ENCODE data around the gene ZBTB8OS. TPM values are rescaled to one million over a fixed set of nuclear protein-coding genes. Genes with fewer than 3 reads are reported as not detected.
"Not testable (repeated sequence)": the region's sequence is repeated elsewhere in the genome, so short reads cannot be mapped to it uniquely, and the experiment has no call there.

ZBTB8OS gene
- total RNA-seq, 4 donors from 2014 or later = 17.7 to 31.0 (median 28.1) TPM

GRCh38 chr1:32681509-32681908, 31.2 kb upstream of the ZBTB8OS start:
- H3K36me3 ChIP-seq = peaks cover 0 to 77% of the 10 kb centered on the region in 2 donors
- no peak overlapping the region for H3K4me3 ChIP-seq
- H3K9me3 ChIP-seq = no peaks in the 10 kb centered on the region
- WGBS, 2 donors (ENCODE audit: low coverage in 1 of 2) = 0 to 15% methylated on average over 1 to 2 of the region's 2 CpGs
- TF ChIP-seq POLR2AphosphoS5 (IDR thresholded peaks at IDR 0.05) = peak; percentile 67
- TF ChIP-seq EP300 (IDR thresholded peaks at IDR 0.05) = no peak
- TF ChIP-seq CTCF (IDR thresholded peaks at IDR 0.05) = no peak
- TF ChIP-seq POLR2A (IDR thresholded peaks at IDR 0.05) = no peak
- ATAC-seq = peak; percentile 57
- no peaks in the 10 kb centered on the region for H3K27me3 ChIP-seq
- H3K27ac ChIP-seq = peak overlapping the region; percentile 43 to 81 (median 60)
- peaks cover 11 to 73% (median 36%) of the 10 kb centered on the region in 3 donors for H3K4me1 ChIP-seq

- no peaks in the 10 kb centered on the region for H3K9me3 ChIP-seq
- no peak for ATAC-seq
- WGBS, 2 donors (ENCODE audit: low coverage in 1 of 2) = 63% methylated on average over 1 of the region's 1 CpG; no CpG with 5 or more reads in 1 of the 2 donors
- H3K27me3 ChIP-seq = no peaks in the 10 kb centered on the region
- peaks cover 0 to 77% of the 10 kb centered on the region in 2 donors for H3K36me3 ChIP-seq
- TF ChIP-seq EP300 (IDR thresholded peaks at IDR 0.05) (no peak), CTCF (IDR thresholded peaks at IDR 0.05) (no peak), POLR2A (IDR thresholded peaks at IDR 0.05) (no peak), POLR2AphosphoS5 (IDR thresholded peaks at IDR 0.05) (no peak)
- peaks cover 11 to 65% (median 35%) of the 10 kb centered on the region in 3 donors for H3K4me1 ChIP-seq
- H3K27ac ChIP-seq = peak overlapping the region; percentile 7 to 81 (median 56)
- no peak overlapping the region for H3K4me3 ChIP-seq
These were observed 30.3 kb upstream of the ZBTB8OS start for GRCh38 chr1:32680642-32681041.

- ATAC-seq, H3K27me3 ChIP-seq, H3K9me3 ChIP-seq, H3K4me3 ChIP-seq: not testable (repeated sequence)
- H3K27ac ChIP-seq = peak overlapping the region in 1 of 4 donors; percentile 81
- 88 to 90% methylated on average over 4 of the region's 4 CpGs for WGBS, 2 donors (ENCODE audit: low coverage in 1 of 2)
- peaks cover 0 to 77% of the 10 kb centered on the region in 2 donors for H3K36me3 ChIP-seq
- H3K4me1 ChIP-seq = peaks cover 9 to 58% (median 29%) of the 10 kb centered on the region in 3 donors
These were observed 29.6 kb upstream of the ZBTB8OS start for GRCh38 chr1:32679993-32680392.

GRCh38 chr1:32676945-32677344, 26.6 kb upstream of the ZBTB8OS start:
- no peak for ATAC-seq
- Histone ChIP-seq H3K9me3 (no peaks in the 10 kb centered on the region), H3K27ac (peak overlapping the region in 1 of 4 donors; percentile 0), H3K4me3 (no peak overlapping the region), H3K4me1 (peaks cover 0 to 28% (median 12%) of the 10 kb centered on the region in 3 donors), H3K27me3 (no peaks in the 10 kb centered on the region), H3K36me3 (peaks cover 5 to 89% of the 10 kb centered on the region in 2 donors)
- 19 to 27% methylated on average over 2 to 3 of the region's 3 CpGs for WGBS, 2 donors (ENCODE audit: low coverage in 1 of 2)
- no peak for TF ChIP-seq POLR2AphosphoS5 (IDR thresholded peaks at IDR 0.05)
- TF ChIP-seq EP300 (IDR thresholded peaks at IDR 0.05) = no peak
- TF ChIP-seq CTCF (IDR thresholded peaks at IDR 0.05) = no peak
- no peak for TF ChIP-seq POLR2A (IDR thresholded peaks at IDR 0.05)

- WGBS, 2 donors (ENCODE audit: low coverage in 1 of 2) = 92 to 100% methylated on average over 2 to 3 of the region's 5 CpGs
These were observed 18.4 kb upstream of the ZBTB8OS start for GRCh38 chr1:32668716-32669115.

GRCh38 chr1:32666901-32667566, 16.7 kb upstream of the ZBTB8OS start:
- WGBS, 2 donors (ENCODE audit: low coverage in 1 of 2) = 69 to 87% methylated on average over 7 to 12 of the region's 12 CpGs
- Histone ChIP-seq H3K4me3 (no peak overlapping the region), H3K27ac (no peak overlapping the region), H3K4me1 (peaks cover 0 to 23% (median 0%) of the 10 kb centered on the region in 3 donors), H3K9me3 (no peaks in the 10 kb centered on the region), H3K27me3 (no peaks in the 10 kb centered on the region), H3K36me3 (peaks cover 0 to 98% of the 10 kb centered on the region in 2 donors)
- TF ChIP-seq POLR2AphosphoS5 (IDR thresholded peaks at IDR 0.05) (peak; percentile 4), EP300 (IDR thresholded peaks at IDR 0.05) (no peak), CTCF (IDR thresholded peaks at IDR 0.05) (no peak)
- no peak for ATAC-seq

More at GRCh38 chr1:32668716-32669115, 18.4 kb upstream of the ZBTB8OS start:
- H3K27ac ChIP-seq, ATAC-seq, H3K27me3 ChIP-seq, H3K4me3 ChIP-seq, H3K9me3 ChIP-seq: not testable (repeated sequence)
- Histone ChIP-seq H3K36me3 (peaks cover 5 to 98% of the 10 kb centered on the region in 2 donors), H3K4me1 (peaks cover 0 to 23% (median 0%) of the 10 kb centered on the region in 3 donors)
